HG02840 (cell line): Measurements from ENCODE around the gene FCER1G.
"Not testable (repeated sequence)": the region's sequence is repeated elsewhere in the genome, so short reads cannot be mapped to it uniquely, and the experiment has no call there.

Experiments
- ATAC-seq: cut with Tn5 transposase; IDR thresholded peaks from one replicate; pipeline ENCODE4 v1.9.1; 2021; ENCODE audit warnings: mild to moderate bottlenecking, moderate library complexity, moderate number of reproducible peaks; ENCODE audit not compliant: unreplicated experiment, low FRiP score

The FCER1G gene

DNA sequence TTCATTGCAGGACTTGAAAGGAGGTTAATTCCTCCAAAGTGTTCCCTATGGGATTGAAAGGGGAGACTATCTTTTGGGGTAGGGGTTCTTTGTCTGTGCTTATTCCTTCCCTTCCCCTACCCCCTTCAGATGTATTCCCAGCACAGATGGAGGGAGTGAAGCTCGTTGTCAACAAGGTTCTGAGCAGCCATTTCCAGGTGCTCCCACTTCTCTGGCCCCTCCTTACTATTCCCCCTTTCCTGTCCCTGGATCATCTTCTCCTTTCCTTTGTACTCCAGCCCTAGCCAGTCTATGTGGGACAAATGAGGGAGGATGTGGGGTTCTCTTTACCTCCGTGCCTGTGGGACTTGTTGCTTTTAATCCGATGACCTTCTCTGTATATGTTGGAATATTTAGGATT lies 11.7 kb downstream of the FCER1G start:
- ATAC-seq, result no peak

DNA sequence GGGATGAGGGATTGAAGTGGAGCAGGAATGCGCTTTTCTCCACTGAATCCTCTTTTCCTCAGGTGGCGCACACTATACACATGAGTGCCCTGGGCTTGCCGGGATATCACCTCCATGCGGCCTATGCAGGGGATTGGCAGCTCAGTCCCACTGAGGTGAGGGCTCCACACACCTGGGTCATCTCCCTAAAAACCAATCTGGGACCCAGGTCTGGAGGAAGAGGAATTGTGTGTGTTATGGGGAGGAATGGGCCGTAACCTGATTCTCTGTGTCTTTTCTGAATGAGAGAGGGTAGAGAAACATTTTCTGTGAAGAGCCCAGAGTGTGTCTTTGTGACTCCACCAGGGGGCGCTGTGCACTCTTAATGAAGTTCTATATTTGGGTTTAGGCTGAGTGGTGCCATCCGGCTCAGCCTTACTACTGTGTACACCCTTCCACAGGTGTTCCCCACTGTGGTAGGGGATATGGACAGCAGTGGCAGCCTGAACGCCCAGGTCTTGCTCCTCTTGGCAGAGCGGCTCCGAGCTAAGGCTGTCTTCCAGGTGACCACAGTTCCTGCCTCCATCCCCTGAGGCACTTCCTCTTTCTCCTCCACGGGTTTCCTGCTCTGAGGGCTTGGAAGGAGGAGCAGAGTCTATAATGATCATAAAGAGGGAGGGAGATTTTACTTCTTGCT lies 12.2 kb downstream of the FCER1G start:
- ATAC-seq, result no peak

DNA sequence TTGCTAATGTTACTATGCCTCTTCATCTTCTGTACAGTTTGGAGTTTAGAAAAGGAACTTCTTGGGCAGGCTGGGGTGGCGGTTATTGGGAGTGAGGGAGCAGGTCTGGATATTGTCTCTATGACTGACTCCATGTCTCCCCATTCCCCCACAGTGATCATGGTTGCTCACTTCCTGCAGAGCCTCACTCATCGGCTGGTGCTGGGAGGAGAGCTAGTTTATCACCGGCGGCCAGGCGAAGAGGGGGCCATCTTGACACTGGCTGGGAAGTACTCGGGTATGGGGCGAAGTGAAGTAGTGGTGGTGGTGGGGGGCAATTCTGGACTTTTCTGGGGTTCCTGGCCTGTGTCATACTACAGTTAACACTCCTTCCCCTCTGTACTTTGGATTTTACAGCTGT lies 12.9 kb downstream of the FCER1G start:
- ATAC-seq, result no peak

DNA sequence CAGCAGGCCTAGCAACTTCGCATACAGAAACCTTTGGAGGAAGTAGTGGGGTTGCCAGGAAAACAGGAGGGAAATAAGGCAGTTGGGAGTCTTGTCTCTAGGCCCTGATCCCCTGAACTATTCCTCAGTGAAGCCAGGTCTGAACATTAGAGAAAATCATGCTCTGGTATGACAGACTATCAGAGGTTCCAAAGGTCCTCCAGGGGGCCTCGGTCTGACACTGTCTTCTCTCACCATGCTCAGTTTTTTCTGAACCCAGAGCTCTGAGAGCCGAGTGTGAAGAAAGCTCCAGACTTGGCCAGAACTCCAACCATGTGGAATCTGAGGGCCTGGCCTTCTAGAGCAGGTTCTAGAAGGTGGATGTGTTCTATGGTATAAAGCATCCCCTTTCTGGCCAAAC lies 14.8 kb downstream of the FCER1G start:
- no peak for ATAC-seq

DNA sequence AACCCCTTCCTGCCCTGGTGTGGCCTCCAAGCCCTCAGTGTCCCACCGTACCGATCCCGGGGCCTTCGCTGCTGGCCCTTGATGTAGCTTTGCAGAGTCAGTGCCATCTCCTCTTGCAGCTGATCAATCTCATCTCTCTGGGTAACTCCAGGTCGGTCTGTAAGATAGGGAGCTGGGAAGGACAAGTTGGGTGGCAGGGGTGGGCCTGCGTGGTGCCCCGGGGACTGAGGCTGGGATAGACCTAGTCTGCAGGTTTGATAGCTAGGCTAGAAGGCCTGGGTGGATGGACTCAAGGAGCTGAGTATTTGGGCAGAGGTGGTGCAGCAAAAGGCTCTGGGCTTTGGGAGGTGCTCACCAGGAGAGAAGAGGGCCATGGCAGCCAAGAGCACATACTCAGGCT lies 15.7 kb downstream of the FCER1G start:
- ATAC-seq, result no peak

DNA sequence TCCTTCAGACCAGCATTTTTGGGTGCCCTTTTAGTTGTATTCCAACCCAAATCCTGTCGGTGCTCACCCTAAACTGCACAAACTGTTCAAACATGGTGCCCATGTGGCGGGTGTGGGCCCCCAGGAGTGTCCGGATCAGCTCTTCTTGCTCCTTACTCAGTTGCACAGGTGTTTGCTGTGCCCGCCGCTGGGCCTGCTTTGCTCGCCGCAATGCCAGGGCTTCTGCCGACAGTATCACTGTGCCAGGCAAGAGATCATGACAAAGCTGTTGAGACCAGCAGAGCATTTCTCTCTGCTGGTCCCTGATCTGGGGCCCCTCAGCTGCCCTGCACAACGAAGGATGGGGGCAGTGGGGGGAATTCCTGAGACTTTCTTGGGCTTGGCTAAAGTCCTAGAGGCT lies 18.0 kb downstream of the FCER1G start:
- no peak for ATAC-seq

DNA sequence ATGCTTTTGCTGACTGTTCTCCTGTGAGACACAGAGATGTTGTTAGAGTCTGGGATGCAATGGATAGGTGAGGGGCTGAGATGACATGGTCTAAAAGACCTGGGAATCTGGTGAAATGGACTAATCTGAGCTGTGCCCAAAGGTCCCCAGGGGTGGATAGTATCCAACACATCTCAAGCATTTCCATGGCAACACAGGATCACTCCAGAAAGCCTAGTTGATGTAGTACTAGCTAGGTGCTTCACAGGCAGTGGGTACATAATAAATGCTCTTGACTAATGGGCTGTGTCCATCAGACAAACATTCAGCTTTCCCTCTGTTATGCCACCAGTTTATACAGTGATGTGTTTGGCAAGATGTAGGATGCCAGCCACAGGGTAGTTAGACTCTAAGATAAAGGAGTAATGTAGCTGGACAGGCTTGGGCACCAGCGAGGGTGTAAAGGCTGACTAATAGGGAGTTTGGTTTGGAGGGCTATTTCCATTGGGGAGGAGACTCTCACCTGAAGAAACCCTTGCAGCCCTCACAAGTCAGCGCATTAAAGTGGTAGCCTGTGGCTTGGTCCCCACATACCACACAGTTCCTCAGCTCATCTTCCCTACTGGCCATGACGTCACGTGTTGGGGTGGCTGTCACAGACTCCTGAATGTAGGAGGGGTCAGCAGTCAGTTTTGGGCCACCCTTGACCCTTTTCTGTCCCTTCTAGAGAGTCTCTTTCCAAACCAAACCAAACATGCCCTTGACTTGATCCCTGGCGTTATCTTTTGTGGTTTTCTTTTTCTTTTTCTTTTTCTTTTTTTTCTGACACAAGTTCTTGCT lies 21.1 kb downstream of the FCER1G start:
- no peak for ATAC-seq

GRCh38 chr1:161238039-161238473 lies 23.0 kb downstream of the FCER1G start, which contains the start of gene NR1I3:
Gene NR1I3 (minus strand): TSS chr1:161238203. CDS start chr1:161236565, 1,638 bp downstream.
- no peak for ATAC-seq

DNA sequence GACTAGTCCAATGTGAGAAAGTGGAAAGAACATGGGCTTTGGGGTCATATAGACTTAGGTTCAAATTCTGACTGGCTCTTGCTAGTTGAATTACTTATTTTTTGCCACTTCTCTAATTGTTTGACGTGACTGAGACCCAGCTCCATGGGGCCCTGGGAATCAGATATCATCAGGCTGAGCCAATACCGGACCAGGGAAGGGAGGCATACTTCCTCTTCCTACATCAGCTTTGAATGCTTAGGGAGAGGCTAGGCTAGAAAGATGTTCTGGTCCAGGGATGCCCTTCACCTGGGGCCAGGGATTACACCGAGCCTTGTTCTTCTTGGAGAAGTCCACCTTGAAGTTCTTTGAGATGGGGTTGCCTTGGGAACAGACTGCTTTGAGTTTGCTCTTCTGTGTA lies 26.6 kb downstream of the FCER1G start:
- no peak for ATAC-seq

GRCh38 chr1:161242313-161242712 lies 27.2 kb downstream of the FCER1G start:
- no peak for ATAC-seq

DNA sequence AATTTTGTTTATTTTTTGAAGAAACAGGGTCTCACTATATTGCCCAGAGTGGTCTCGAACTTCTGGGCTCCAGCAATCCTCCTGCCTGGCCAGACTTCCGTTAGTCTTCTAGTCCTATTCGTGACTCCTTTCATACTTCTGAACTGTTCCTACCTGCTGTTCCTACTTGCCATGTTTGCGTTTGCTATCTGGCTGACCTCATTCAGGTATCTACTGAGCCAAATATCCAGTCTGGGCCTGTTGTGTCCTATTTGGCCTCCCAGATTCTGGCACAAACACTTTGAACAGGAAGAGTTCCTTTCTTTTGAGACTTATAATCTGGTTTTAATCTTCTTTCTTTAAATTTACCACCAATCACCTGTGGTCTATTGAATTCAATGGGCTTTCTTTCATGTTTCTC lies 29.8 kb downstream of the FCER1G start:
- ATAC-seq, result no peak

DNA sequence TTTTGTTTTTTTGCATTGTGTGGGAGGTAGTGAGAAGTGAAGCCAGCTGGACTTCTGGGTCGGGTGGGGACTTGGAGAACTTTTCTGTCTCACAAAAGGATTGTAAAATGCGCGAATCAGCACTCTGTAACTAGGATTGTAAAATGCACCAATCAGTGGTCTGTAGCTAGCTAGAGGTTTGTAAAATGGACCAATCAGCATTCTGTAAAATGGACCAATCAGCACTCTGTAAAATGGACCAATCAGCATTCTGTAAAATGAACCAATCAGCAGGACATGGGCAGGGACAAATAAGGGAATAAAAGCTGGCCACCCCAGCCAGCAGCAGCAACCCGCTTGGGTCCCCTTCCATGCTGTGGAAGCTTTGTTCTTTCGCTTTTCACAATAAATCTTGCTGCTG lies 35.0 kb downstream of the FCER1G start:
- ATAC-seq, result not testable (repeated sequence)

GRCh38 chr1:161250829-161251228 lies 35.7 kb downstream of the FCER1G start:
- ATAC-seq, result no peak

- no peak for ATAC-seq
These were observed 36.5 kb downstream of the FCER1G start for GRCh38 chr1:161251579-161251978.

- ATAC-seq, result not testable (repeated sequence)
These were observed 40.2 kb downstream of the FCER1G start for GRCh38 chr1:161255302-161255701.

GRCh38 chr1:161255955-161256520 lies 40.9 kb downstream of the FCER1G start:
- ATAC-seq, result not testable (repeated sequence)

DNA sequence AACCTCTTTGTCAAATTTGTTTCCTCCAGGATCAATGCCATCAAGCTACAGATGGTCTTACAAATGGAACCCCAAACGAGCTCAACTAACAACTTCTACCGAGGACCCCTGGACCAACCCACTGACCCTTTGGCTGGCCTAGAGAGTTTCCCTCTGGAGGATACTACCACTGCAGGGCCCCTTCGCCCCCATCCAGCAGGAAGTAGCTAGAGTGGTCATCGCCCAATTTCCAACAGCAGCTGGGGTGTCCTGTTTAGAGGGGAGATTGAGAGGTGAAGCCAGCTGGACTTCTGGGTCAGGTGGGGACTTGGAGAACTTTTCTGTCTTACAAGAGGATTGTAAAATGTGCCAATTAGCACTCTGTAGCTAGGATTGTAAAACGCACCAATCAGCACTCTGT lies 42.0 kb downstream of the FCER1G start:
- not testable (repeated sequence) for ATAC-seq

DNA sequence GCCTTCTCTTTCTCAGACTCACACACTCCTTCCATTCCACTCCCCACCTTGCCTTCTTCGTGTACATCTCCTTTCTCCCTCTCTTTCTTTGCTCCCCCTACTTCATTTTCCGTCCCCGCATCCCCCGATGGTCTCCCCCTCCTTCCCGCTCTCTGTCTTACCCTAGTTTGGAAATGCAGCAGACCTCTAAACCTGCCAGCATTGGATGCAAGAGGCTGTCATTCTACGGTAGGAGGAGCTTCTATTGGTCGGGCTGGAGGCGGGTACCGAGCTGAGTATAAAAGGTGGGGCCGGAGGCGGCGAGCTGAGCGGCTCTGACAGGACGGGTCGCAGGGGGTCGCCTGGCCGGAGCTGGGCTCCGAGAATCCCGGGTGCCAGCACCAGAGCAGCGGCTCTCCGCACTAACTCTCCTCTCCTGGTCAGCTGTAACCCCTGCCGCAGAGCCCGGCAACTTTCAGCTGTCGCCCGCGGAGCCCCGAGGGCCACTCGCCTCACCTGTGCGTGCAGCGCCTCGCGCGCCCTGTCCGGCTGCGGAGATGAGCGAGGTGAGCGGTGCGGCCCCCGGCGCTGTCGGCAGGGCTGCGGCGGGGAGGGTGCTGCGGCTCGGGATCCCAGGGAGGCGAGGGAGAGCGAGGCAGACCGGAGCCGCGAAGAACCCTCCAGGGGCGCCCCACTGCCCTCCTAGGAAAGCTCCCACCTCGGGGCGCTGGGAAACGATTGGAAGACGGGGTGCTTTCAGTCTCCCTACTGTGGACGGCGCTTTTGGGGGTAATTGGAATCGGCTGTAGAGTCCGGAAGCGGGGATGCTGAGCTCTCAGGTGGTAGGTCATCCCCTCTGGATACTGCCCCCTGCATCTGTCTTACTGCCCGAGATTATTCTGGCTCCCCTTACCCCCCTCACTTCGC lies 43.6 kb downstream of the FCER1G start, which contains the start of gene PCP4L1:
Gene PCP4L1, plus strand, starts transcription at position 307 of the 906 bp plus-strand sequence. Its CDS starts 230 bp downstream, at position 537.
- no peak for ATAC-seq

DNA sequence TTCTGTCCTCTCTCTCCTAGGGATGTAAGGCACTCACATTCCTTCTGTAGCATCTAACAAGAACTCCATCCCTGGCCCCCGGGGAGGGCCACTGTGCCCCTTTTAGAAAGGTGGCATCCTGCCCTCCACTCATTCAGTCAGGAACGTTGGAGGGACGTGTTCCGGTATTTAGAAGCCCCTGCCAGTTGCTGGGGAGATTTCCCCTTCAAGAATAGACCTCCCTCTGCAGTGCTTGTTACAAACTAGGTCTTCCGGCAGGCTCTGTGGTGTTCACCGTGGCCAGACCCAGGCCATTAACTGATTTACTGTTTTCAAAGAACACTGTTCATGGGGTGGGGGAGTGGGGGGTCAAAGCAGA lies 44.2 kb downstream of the FCER1G start:
- no peak for ATAC-seq

DNA sequence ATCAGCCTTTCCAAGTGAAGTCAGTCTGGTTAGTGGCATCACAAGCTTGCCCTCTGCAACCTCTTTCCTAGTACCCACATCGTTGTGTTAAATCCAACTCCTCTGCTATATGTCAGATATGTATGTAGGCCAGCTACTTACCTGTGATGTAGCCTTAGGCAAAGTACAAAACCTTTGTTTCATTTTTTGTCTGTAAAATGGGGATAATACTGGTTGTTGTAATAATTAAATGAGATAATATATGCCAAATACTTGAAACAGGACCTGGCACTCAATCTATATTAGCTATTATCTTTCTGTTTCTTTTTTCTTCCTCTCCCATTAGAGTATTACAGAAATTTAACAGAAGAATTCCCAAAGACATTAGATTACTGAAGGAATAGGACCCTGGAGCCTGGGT lies 44.7 kb downstream of the FCER1G start:
- no peak for ATAC-seq
